ENCODE data around the gene ZG16. TPM values are rescaled to one million over a fixed set of nuclear protein-coding genes. Genes with fewer than 3 reads are reported as not detected.

Gene ZG16
- polyA plus RNA-seq, 3 donors = not detected

DNA sequence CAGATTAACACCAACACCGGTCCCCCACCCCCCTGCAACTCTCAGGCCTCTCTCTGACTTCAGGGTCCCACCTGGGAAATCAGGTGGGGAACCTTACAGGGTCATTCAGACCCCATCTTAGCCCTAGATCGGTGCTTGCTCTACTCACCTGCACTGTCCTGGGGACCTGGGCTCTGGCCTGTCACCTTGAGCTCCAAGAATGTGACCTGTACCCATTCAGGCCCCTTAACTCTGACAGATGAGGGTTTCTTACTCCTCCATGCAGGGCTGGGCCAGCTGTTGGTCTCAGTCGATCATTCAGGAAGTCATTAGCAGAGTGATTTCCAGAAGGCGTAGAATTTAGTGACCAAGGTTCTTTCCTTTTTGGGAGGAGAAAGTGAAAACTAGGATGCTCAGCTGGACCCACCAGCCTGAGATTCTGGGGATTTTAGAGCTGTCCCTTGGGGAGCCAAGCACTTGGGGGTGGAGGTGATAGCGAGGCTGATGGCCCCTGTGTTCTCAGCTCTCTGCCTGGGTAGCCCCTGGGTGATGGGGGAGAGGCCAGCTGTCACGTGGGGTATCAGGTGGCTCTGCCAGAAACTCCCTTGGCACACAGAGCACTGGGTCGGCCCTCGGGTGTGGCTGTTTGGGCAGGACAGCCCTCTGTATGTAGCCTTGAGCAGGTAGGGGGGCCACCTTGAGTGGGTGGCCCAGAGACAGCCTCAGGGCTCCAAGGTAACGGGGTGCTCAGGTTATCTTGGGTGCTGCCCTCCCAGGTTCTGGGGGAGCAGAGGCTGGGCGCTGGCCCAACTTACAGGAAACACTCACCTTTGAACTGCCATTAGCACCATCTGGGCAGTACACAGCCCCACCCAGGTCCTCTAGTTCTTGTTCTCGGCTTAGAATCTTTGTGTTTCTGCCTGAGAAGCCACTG lies 42.9 kb downstream of the ZG16 start:
- Mint-ChIP-seq H3K27me3 (ENCODE audit: low read depth in 3 of 3) (peaks cover 0 to 1% (median 0%) of the 10 kb centered on the region in 3 donors), H3K4me1 (peaks cover 68% of the 10 kb centered on the region), H3K36me3 (peaks cover 25 to 38% of the 10 kb centered on the region in 2 donors), H3K27ac (peak overlapping the region; percentile 90 to 96 (median 91)), H3K9me3 (peaks cover 0 to 1% (median 0%) of the 10 kb centered on the region in 7 donors), H3K4me3 (peak overlapping the region; percentile 96 to 98)
- Histone ChIP-seq H3K36me3 (replicated peaks in 1 of 2; ENCODE audit: control insufficient read depth in 1 of 2, insufficient read depth in 2 of 2, low read length in 2 of 2) (peaks cover 16 to 32% of the 10 kb centered on the region in 2 donors), H3K4me2 (replicated peaks; ENCODE audit: extremely low read depth, low read length, poor library complexity, severe bottlenecking) (peak overlapping the region; percentile 97), H3K9ac (ENCODE audit: insufficient read depth, low read length, poor library complexity, severe bottlenecking) (peak overlapping the region; percentile 66), H3K27me3 (ENCODE audit: control insufficient read depth in 2 of 2, insufficient read depth in 2 of 2, low read length in 2 of 2) (no peaks in the 10 kb centered on the region), H3K4me1 (ENCODE audit: control insufficient read depth in 1 of 2, insufficient read depth in 2 of 2, low read length in 2 of 2) (peaks cover 50 to 62% of the 10 kb centered on the region in 2 donors), H3K79me2 (ENCODE audit: insufficient read depth, low read length) (peaks cover 94% of the 10 kb centered on the region), H2AFZ (ENCODE audit: insufficient read depth, low read depth, low read length, poor library complexity, severe bottlenecking) (peak overlapping the region; percentile 71), H4K20me1 (ENCODE audit: insufficient read depth, low read length) (peaks cover 80% of the 10 kb centered on the region), H3K4me3 (replicated peaks in 1 of 3; ENCODE audit: low read depth in 2 of 3, low read length in 3 of 3) (peak overlapping the region; percentile 69 to 99 (median 80)), H3K27ac (ENCODE audit: low read depth in 1 of 2, low read length in 2 of 2) (peak overlapping the region; percentile 44 to 88), H3K9me3 (replicated peaks in 1 of 2; ENCODE audit: control insufficient read depth in 1 of 2, insufficient read depth in 1 of 2, low read length in 2 of 2) (no peaks in the 10 kb centered on the region)
- intact Hi-C loops (cut with micrococcal nuclease) = loop anchor here in 1 of 2 donors (5.0 kb wide), 1 partner anchor 41 kb away; the partner anchor contains the start of gene CDIPT
- WGBS (ENCODE audit: insufficient coverage) = 41% methylated on average over 8 of the region's 11 CpGs
- DNase-seq = peak in 1 of 3 donors; percentile 10
- TF ChIP-seq CTCF (IDR thresholded peaks at IDR 0.05) = no peak

DNA sequence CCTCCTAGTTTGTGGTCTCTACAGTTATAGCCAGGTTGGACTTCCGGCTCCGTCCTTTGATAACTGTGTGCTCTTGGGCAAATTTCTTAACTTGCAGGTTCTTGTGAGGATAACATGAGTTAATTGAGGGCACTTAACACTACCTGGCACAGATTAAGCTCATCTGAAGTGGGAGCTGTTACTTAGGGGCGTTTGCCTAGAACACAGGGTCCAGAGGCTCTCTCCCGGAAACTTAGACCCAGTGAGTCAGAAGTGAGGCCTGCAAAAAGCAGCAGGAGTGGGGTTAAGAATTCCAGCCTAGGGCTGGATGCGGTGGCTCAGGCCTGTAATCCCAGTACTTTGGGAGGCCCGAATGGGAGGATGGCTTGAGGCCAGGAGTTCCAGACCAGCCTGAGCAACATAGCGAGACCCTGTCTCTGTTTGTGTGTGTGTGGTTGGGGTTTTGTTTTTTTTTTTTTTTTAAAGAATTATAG lies 43.6 kb downstream of the ZG16 start:
- Histone ChIP-seq H3K4me2 (replicated peaks; ENCODE audit: extremely low read depth, low read length, poor library complexity, severe bottlenecking) (peak overlapping the region; percentile 97), H3K4me3 (replicated peaks in 1 of 3; ENCODE audit: low read depth in 2 of 3, low read length in 3 of 3) (peak overlapping the region; percentile 69 to 99 (median 80)), H3K27ac (ENCODE audit: low read depth in 1 of 2, low read length in 2 of 2) (peak overlapping the region; percentile 44 to 88), H2AFZ (ENCODE audit: insufficient read depth, low read depth, low read length, poor library complexity, severe bottlenecking) (no peak overlapping the region), H3K4me1 (ENCODE audit: control insufficient read depth in 1 of 2, insufficient read depth in 2 of 2, low read length in 2 of 2) (peaks cover 50 to 57% of the 10 kb centered on the region in 2 donors), H3K9ac (ENCODE audit: insufficient read depth, low read length, poor library complexity, severe bottlenecking) (peak overlapping the region; percentile 66), H3K27me3 (ENCODE audit: control insufficient read depth in 2 of 2, insufficient read depth in 2 of 2, low read length in 2 of 2) (no peaks in the 10 kb centered on the region), H3K36me3 (replicated peaks in 1 of 2; ENCODE audit: control insufficient read depth in 1 of 2, insufficient read depth in 2 of 2, low read length in 2 of 2) (peaks cover 16 to 35% of the 10 kb centered on the region in 2 donors), H4K20me1 (ENCODE audit: insufficient read depth, low read length) (peaks cover 87% of the 10 kb centered on the region), H3K79me2 (ENCODE audit: insufficient read depth, low read length) (peaks cover 94% of the 10 kb centered on the region), H3K9me3 (replicated peaks in 1 of 2; ENCODE audit: control insufficient read depth in 1 of 2, insufficient read depth in 1 of 2, low read length in 2 of 2) (no peaks in the 10 kb centered on the region)
- H3K9me3 Mint-ChIP-seq = peaks cover 0 to 1% (median 0%) of the 10 kb centered on the region in 7 donors
- H3K27me3 Mint-ChIP-seq (ENCODE audit: low read depth in 3 of 3) = peaks cover 0 to 1% (median 0%) of the 10 kb centered on the region in 3 donors
- peak overlapping the region in 6 of 7 donors; percentile 90 to 96 (median 92) for H3K27ac Mint-ChIP-seq
- H3K4me1 Mint-ChIP-seq = peaks cover 67% of the 10 kb centered on the region
- peak overlapping the region; percentile 96 to 98 for H3K4me3 Mint-ChIP-seq
- WGBS (ENCODE audit: insufficient coverage) = 74% methylated on average over 7 of the region's 7 CpGs
- intact Hi-C loops (cut with micrococcal nuclease) = loop anchor here in 1 of 2 donors (5.0 kb wide), 1 partner anchor 41 kb away; the partner anchor contains the start of gene CDIPT
- no peak for DNase-seq
- TF ChIP-seq CTCF (IDR thresholded peaks at IDR 0.05) = no peak
- H3K36me3 Mint-ChIP-seq = peaks cover 25 to 43% of the 10 kb centered on the region in 2 donors

All from CD14-positive monocyte (primary cell).